Brain pericyte (primary cell): ENCODE data around the gene MTCH1.

Experiments
- DNase-seq: peaks from one replicate; pipeline ENCODE4 v3.0.0-alpha.2; 2012; ENCODE audit warnings: low read depth, low spot score

Gene MTCH1

DNA sequence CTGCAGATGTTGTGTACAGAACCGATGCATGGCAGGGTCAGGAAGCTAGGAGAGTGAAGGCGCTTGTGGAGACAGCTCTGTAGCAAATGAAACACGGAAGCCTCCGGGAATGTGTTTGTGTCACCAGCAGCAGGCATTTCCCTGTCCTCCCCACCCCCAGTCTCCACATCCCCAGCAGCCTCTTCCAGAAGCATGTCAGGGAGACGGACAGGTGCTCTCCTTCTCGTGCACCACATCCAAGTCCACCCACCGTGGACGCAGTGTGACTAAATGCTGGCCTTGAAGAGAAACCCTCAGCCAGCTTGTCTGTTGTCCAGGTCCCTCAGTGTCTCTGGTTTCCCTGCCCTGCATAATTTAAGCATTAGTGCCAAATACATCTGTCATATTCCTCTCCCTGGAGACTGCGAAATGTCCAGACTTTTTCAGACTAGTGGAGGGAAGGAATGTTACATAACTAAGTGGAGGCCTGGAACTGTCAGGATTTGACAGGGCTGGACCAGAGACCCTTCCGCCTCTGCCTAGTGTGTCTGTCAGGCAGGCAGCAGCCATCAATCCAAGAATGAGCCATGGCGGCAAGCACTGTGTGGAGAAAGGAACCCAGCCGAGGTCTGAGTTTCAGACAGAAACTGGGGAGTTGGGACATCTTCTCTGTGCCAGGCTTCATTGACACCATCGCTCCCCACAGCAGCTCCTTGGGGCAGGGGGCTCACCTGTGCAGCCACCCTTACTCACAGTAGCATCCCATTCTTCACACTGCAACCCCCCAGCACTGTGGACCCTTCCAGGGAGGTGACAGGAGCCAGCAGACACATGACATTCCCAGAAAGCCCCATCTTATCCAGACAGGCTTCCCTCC lies 58.1 kb downstream of the MTCH1 start:
- no peak for DNase-seq

DNA sequence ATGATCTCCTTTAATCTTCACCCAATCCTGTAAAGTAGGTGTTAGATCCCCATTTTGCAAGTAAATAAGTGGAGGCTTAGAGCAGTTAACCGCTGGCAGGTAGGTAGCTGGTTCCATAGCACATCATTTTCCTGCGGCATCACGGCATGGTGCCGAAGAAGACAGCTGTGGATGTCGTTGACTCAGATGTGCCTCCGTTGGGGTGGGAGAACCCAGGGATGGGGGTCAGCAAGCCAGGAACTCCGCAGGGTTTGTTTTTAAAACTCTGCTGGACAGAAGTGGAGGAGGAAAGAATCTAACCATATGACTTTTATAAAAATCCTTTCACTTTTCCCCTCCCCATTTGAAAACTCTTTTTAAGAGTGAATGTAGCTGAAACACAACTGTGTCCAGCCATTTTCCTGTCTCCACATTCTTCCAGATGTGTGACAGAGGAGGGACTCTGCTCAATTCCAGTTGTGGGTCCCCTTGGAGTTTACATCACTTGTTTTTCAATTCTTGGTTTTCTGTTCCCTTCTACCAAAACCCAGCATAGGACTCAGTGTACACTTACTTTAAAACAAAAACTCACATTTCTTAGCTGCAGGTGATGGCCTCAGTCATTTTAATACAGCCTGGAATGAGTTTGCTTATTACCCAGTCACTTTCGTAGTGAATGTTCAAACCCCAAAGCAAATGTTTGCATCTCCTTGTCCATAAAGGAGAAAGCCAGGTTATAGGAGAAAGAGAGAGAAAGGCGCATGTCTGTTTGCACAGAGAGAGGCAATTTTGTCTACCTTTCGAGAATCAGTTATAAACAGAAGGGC lies 59.1 kb downstream of the MTCH1 start:
- DNase-seq: peak; percentile 68

GRCh38 chr6:36925809-36926208 lies 60.2 kb downstream of the MTCH1 start:
- no peak for DNase-seq

- DNase-seq: no peak
These were observed 61.1 kb downstream of the MTCH1 start for GRCh38 chr6:36924778-36925374.

GRCh38 chr6:36924131-36924530 lies 61.9 kb downstream of the MTCH1 start:
- DNase-seq: peak; percentile 77

- DNase-seq: no peak
These were observed 65.5 kb downstream of the MTCH1 start for GRCh38 chr6:36920546-36920945.

DNA sequence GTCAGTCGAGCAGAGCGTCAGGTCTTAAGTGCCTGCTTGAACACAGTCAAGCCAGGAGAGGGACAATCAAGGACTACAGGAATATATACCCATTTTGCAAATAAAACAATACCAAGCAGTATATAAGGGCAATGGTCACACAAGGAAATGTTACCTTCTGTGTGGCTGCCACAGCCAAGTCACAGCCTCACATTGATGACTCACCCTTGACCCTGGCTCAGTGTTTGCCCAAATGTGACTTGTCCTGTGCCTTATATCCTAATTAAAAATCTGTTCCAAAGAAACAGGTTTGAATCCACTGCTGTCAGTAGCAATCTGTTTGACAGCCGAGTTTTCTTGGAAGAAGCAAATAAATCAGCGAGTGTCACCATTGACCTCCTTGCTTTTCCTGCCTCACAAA lies 65.9 kb downstream of the MTCH1 start:
- no peak for DNase-seq
